Measurements from ENCODE around the gene SIRPA.
A peak's percentile ranks its signal among the peaks of the same experiment; 100 is the strongest.

SIRPA gene

DNA sequence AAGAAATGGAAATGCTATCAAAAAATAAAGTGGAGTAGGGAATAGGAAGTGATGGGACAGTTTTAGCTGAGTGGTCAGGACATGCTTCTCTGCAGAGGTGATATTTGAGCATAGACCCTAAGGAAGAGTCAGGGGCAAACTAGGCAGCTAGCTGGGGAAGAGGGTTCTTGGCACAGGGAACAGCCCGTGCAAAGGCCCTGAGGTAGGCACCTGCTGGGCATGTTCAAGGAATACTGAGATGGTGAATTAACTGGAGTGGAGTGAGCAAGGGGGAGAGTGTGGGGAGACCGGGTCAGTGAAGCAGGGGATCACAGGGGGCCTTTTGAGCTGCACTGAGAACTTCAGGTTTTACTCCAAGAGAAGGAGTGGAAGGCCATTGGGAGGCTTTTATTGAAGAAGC, 7.5 kb upstream of the SIRPA start:
- no peak for DNase-seq (ENCODE audit: low read depth, low spot score)

DNA sequence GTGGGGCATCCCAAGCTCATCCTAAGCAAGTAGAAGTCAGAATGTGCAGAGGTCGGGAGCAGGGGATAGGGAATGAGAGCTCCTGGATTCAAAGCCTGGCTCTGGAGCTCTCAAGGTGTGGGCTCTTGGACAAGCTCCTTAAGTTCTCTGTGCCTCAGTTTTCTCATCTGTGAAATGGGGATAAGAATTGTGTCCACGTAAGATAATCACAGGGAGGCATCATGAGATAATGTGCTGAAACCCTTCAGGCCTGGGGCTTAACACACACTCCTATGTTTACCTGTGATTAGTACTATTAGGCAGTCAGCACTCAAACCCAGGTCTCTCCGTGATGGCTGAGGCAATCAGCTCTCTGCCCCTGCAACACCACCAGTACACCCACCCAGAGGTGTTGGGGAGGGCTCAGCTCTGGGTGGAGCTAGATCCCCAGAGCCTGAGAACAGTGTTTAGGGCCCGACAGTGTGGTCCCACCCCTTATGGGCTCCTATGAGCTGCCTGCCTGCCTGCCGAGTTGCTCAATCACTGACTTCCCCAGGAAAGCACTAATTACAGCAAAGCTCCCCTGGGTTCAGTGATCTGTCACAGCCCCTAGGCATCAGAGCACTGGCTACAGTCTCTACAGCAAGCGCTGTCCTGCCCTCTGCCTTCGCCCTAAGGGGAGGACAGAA, 6.3 kb upstream of the SIRPA start:
- no peak for DNase-seq (ENCODE audit: low read depth, low spot score)

DNA sequence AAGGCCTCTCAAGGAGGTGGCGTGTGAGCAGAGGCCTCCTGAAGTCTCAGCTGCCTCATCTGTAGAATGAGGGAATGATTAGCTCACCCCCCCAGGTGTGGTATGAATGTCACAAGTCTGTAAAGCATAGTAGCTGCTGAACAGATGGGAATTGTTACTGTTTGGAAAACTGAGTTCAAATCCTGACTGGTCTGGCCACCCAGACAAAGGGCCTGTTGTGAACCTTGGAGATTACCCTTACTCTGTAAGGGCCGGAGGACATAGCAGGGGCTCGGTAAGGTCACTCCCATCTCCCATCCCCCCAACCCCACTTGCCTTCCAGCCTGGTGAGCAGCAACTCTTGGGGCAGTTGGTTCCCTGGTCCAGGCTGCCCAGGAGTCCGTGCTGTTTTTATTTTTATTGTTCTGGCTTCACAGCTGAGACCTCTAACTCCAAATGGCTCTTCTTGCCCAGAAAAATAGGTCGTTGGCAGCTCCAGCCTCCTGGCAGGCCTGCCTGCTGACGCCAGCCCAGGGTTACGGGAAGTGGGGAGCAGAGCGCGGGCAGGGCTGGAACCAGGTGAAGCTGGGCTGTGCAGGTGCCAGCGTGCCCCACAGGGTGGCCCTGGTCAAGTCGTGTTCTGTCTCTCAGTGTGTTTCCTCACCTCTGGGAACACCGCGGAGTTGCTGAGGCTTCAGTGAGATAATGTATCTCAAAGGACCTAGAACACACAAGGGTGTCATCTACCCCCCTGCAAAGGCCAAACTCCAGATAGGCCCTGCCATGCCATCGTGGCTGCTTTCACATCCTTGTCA, 4.5 kb upstream of the SIRPA start:
- DNase-seq (ENCODE audit: low read depth, low spot score), result no peak

DNA sequence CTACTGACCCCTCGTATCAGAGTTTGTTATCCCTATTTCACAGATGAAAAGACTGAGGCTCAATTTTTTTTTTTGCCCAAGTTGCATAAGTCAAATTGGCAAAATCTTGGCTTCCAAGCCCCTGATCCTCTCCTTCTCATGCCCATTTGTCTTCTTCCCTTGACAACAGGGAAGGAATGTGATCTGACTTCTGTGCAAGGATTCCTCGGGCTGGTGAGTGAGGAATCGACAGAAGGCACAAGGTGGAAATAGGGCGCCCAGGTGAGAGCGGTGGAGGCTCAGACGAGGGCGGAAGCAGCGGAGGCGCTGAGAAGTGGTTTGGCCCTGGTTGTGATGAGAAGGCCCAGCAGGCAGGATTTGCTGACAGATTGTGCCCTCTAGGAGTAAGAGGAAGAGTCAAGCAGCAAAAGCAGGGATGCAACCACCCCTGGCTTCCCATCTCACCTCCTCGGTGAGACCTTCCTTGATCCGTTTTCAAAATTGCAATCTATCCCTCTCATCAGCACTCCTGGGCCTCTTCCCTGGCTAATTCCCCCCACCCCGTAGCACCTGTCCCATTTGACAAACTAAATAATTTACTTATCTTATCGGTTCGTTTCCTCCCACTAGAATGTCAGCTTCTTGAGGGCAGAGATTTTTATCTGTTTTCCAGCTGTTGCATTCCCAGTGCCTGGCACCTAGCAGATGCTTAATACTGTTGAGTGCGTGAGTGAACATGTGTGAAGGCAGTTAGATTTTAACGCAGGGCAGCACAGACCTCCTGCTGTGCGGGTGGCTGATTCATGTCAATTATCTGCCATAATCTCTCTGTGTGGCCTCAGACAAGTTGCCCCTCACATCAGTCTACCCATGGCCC, 3.7 kb upstream of the SIRPA start:
- no peak for DNase-seq (ENCODE audit: low read depth, low spot score)

DNA sequence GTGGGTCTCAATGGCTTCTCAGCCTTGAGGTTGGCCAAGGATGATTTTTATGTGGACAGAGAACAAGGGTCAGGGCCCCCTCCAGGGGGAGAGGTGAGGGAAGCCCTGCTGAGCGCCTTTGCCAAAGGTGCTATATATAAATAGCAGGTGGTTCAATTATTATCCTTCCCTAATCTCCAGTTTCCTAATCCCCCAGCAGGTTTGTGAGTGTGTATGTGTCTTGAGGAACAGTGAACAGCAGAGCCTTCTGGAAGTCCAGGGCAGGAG, 3.2 kb upstream of the SIRPA start:
- no peak for DNase-seq (ENCODE audit: low read depth, low spot score)

DNA sequence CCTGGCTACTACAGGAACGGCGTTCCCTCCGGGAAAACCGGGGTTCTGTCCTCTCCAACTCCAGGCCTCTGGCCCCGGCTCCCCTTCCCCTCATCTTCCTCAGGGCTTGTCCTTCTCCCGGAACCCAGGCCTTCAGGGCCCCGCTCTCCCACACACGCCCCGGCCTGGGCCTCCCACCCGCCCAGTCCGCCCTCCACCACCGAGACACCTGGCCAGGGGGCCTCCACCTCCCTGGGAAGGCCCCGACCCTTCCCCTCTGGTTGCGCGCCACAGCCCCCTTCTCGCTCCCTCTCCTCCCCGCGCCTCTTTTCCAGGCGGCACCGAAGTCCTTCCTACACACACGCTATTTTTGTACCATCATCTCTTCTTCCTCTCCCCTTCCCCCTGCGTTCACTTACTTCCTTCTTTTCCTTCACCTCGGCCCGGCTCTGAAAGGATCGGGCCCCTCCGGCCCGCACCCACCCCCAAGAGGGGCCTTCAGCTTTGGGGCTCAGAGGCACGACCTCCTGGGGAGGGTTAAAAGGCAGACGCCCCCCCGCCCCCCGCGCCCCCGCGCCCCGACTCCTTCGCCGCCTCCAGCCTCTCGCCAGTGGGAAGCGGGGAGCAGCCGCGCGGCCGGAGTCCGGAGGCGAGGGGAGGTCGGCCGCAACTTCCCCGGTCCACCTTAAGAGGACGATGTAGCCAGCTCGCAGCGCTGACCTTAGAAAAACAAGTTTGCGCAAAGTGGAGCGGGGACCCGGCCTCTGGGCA, 1.3 kb upstream of the SIRPA start:
- DNase-seq (ENCODE audit: low read depth, low spot score), result peak; percentile 35

DNA sequence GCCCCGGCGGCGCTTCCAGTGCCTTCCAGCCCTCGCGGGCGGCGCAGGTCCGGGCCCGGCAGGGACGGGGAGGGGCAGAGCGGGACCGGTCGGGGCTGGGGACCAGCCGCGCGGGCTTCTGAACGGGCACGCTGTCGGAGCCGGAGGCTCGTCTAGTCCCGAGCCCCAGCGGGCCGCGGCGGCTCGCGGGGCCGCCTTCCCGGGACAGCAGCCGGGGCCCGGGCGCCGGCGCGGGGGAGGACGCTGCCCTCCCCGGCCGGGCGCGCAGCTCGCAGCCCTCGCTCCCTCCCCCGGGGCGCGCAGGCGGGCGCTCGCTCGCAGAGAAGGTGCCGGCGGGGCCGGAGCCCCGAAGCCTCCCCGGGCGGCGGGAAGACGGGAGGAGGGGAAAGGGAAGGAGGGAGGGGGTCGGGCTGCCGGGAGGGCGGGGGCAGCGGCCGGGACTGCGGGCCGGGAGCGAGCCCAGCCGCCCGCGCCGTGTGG, 696 bp upstream of the SIRPA start:
- DNase-seq (ENCODE audit: low read depth, low spot score), result peak; percentile 90

DNA sequence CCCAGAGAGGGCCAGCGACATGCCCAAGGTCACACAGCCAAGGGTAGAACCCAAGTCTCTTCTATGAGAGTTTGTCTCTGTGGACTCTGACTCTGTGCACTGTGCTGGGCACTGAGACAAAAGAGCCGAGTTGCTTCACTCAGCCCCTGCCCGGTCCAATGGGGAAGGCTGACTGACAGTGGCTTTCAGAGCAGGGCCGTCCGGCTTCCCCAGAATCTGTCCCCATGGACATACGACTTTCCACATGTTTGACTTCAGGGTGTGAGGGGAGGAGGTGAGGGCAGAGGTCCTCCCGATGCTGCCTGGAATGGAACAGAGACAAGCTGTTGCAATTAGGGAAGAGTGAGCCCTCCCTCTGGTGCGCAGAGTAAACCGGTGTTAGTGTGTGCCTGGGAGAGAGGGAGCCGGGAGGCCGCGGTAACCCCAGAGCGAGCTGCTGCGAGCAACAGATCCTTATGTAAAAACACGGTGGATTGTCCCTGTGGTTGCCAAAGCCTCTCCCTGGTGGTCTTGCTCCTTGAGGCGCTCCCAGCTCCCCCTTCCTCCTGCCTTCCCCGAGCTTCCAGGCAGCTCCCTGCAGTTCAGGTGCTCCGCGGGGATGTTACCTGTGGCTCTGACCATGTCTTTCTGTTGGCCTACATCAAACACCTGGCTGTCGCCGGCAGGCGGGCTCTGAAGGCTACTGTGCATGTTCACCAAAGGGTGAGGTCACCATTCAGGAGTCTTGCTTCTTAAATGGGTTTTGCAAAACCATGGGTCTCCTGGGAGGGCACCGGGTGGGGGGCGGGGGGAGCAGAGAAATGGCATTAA, 672 bp downstream of the SIRPA start:
- peak; percentile 47 for DNase-seq (ENCODE audit: low read depth, low spot score)

DNA sequence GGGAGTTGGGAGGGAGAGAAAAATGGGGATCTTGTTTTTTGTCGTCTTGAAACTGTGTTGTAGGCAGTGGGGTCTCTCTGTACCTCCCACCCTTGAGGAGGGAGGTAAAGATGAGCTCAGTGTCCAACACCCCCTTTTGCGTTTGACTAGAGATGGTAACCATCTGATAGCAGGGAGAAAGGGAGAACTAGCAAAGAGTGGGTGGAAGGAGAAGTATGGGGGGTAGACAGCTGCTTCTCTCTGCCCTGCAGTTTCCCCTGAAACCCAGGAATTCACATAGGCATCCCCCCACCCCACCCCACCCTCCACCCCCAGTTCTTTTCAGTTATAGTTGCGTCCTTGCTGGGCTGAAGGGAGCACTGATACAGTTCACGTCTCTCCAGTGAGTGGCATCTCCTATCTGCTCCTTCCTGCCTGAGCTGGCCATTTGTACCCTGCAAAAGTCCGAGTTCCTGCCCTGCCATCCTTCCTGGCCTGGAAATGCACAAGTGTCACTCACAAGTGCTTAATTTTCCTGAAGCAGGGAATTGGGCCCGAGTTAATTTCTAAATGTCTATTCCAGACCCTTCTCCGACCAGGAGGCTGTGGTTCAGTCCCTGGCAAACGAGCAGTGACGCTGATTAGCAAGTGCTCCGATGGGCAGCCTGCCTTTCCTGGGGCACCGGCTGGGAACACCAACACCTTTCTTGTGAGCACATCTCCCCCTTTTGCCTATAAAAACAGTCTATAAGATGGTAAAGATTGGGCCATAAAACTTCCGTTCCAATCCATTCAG, 1.5 kb downstream of the SIRPA start:
- DNase-seq (ENCODE audit: low read depth, low spot score), result no peak

DNA sequence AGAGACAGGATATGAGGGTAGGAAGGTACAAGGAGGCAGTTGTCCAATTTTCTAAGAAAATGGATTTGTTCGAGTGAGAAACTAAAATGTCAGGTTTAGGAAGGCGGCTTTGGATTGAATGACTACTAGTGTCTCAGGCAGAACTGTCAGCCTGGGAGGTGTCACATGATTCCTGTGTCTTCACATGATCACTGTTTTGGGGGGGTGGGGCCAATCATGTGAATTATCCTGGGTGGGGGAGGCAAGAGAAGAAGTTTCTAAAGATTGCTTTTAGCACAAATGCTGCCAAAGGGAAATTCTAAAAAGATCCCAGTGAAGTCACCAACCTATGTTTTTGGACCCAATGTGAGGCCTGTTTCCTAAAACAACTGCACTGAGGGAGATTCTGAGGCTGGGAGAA, 2.3 kb downstream of the SIRPA start:
- no peak for DNase-seq (ENCODE audit: low read depth, low spot score)

DNA sequence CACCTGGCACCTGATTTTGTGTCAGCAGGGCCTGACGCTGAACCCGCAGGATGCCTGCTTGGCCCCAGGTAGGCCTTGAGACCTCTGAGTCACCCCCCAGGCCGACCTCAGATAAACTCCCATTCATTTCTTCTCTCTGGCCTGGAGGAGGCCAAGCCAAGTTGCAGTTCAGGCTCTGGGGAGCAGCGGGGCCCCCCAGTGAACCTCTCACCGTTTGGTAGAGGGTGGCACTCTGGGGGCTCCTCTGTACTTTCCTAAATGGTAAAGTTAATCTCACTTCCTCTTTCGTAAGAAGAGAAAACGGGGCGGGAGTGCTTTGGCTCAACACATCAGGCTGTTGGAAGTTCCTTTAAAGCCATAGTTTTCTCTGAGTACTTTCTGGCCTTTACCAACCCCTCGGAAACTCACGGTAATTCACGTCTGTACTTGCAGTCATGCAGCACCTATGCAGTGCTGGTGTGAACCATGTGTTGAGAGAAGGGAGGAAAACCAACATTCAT, 2.8 kb downstream of the SIRPA start:
- DNase-seq (ENCODE audit: low read depth, low spot score), result no peak

DNA sequence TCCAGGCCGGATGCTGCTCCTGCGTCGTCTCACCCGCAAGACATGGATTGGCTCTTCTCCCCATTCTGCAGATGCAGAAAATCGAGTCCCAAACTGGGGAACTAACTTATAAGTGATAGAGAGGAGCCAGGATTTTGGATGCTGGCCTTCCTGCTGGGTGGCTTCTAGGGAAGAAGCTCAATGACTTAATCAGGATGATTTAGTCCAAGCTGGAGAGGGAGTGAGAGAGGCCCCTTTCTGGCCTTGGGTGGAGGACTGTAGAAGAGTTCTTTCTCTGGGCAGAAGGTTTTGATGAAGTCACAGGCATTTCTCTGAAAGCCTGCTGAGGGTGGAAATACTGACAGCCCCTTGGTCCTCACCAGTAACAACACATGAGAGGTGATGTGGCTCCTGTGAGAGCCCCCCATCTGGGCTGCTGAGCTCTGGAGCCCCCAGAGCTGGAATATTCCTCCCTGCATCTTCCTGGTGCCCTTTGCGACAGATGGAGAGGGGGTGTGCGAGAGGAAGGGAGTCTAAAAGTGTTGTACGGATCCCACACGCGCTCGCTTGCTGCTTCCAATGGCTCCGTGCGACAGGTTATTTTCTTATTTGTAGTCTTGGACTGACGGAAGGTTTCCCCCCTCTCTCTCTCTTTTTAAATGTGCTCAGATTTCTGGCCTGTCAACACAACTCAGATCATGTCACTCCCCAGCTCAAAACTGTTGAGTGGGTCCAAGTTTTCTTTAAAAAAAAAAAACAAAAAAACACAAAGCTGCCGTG, 3.5 kb downstream of the SIRPA start:
- DNase-seq (ENCODE audit: low read depth, low spot score), result no peak

DNA sequence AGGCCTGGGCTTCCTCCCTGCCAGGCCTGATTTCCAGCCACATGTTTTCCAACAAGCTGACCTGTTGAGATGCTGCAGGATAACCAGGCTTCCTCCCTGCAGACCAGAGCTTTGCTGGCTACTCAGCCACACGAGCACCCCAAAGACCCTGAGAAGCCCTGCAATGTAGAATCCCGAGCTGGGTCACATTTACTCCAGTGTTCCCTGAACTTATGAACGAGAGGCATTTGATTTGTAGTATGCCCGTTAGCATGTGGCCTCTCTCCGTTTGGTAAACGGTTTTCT, 4.0 kb downstream of the SIRPA start:
- no peak for DNase-seq (ENCODE audit: low read depth, low spot score)

DNA sequence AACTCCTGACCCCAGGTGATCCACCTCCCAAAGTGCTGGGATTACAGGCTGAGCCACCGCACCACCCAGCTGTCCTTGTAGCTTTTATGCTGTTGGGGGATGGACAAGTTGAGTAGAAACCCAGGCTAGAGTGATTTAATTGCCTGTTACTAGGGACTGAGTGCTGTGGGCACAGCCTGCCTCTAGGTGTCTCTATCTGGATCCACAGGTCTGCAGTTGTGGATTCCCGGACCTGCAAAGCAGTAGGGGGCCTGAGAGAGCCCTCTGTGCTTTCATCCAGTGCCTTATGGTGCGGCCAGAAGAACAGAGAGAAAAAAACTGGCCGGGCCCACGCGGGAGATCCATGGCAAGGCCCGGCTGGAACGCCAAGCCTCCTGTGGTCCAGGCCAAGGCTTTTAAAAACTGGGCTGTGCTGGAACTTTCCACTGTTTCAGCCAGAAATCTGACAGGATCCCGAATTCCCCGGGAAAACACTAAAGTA, 5.2 kb downstream of the SIRPA start:
- DNase-seq (ENCODE audit: low read depth, low spot score), result peak; percentile 88

DNA sequence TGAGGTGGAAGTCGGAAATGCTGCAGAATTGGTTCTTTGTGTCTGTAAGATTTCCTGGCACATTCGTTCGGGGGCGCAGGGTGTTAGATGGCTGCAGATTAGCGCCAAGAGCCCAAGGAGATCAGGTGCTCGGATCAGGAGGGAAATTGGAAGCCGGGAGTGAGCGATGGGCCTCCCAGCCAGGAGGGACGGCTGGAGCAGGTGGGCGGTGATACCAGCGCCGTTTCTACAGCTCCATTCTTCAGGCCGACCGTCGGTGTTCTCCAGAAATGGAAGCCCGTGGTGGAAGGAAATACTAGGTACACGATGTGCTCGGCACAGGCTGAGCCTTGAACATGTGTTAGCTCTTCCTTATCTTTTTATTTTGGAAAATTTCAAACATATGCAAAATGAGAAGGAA, 6.5 kb downstream of the SIRPA start:
- DNase-seq (ENCODE audit: low read depth, low spot score), result no peak

DNA sequence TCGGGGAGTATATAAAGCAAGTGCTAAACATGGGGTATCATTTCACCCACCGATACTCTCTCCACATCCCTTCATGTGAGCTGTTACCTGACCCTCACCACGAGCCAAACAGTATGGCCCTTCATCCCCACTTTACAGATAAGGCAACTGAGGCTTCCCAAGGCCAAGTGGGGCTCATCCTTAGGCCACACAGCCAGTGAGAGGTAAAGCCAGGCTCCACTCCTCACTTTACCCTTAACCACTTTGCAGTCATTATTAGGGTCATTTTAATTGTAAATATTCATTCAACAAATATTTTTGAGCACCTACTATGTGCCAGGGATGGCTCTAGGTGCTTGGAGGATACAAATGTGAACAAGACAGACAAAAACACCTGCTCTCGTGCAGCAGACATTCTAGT, 7.0 kb downstream of the SIRPA start:
- DNase-seq (ENCODE audit: low read depth, low spot score), result no peak

DNA sequence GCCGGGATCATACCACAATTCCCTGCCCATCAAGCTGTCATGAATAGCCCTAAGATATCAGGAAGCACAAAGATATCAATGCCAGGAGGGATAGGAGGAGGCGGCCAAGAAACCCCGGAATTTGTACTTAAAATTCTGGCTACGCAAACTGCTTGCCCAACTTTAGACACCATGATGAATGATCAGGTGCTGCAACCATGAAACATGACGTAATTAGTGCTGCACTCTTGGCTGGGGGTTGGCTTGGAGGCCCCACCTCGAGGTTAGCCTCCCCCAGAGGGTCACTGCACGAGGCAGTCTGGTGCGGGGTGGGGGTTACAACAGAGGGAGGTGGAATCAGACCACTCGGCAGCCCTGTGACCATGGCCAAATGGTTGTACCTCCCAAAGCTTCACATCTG, 8.9 kb downstream of the SIRPA start:
- DNase-seq (ENCODE audit: low read depth, low spot score), result no peak

DNA sequence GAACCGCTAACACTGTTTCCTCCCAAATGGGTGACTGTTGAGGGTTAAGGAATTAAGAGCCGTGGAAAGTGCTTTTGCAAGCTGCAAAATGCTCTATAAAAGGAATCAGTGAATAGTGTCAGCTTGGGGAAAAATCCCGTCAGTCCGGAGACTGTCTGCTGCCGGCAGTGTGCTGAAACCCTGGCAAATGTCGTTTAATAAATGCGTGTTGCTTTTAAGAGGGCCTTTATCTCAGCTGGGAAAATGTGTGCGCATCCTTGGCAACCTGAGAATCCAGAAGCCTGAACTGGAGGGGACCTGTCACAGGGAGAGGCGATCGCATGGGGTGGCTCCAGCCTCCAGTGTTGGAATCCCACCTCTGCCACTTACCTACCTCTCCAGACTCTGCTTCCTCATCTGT, 9.8 kb downstream of the SIRPA start:
- DNase-seq (ENCODE audit: low read depth, low spot score), result no peak

DNA sequence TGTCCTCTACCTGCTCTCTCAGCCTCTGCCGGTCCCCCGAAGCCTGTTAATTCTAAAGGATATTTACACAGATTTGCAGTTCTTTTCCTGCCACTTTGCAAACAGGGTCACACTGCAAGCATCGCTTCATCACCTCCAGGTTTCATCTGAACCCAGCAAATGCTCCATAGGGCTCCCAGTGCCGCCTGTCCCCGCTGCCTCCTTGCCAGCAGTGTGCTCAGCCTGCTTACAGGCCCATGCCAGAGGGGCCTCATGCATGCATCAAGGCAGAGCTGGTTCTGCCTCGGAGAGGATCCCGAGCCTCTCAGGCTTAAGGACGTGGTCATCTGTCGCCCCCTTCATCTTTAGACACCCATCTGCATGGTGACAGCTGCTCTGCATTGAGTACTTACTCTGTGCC, 10.5 kb downstream of the SIRPA start:
- no peak for DNase-seq (ENCODE audit: low read depth, low spot score)

Data from astrocyte of the hippocampus (primary cell).